IMR-90 (cell line): ENCODE results near the gene SLC26A2. TPM values are rescaled to one million over a fixed set of nuclear protein-coding genes. Genes with fewer than 3 reads are reported as not detected.

Experiments
- ATAC-seq: fragments of 200-7000 bp; cut with Tn5 transposase; 2 replicates; pipeline ENCODE4 v1.9.1; 2020; ENCODE audit warnings: low read depth, mild to moderate bottlenecking, moderate library complexity
- BruUV-seq: library from RNA; stranded (reverse); fragments of 400-500 nt; replicated peaks from 2 replicates; lab custom pipeline; 2021; lab: Mats Ljungman, UMichigan
- CTCF ChIA-PET: fragments of 300-600 bp; formaldehyde crosslinking; extraction: SDS; loops from one replicate; lab custom pipeline; 2021; ENCODE audit warnings: antibody characterized with exemption; lab: Yijun Ruan, JAX
- POLR2A ChIA-PET: fragments of 300-600 bp; sonication (Branson Sonifier 250); formaldehyde crosslinking; loops from one replicate; lab custom pipeline; 2022; ENCODE audit warnings: antibody characterized with exemption; ENCODE audit not compliant: unreplicated experiment; lab: Charles Lee
- DNase-seq: peaks from one replicate; pipeline ENCODE4 v3.0.0; 2013
- H2AFZ ChIP-seq: replicated peaks from 2 replicates; pipeline ENCODE3; 2013; ENCODE audit warnings: low read length, mild to moderate bottlenecking; ENCODE audit not compliant: poor library complexity
- H2AK5ac ChIP-seq: 2 replicates; pipeline ENCODE4 v1.6.1; 2013; ENCODE audit warnings: low read depth, low read length, inconsistent platforms
- H2AK9ac ChIP-seq: replicated peaks from 2 replicates; pipeline ENCODE3; 2013; ENCODE audit warnings: mild to moderate bottlenecking, low read depth, low read length, moderate library complexity; ENCODE audit not compliant: poor library complexity
- H2BK120ac ChIP-seq: 2 replicates; pipeline ENCODE4 v1.6.1; 2013; ENCODE audit warnings: low read depth, low read length, inconsistent platforms
- H2BK15ac ChIP-seq: 3 replicates; pipeline ENCODE4 v1.6.1; 2013; ENCODE audit warnings: low read depth, low read length, inconsistent platforms
- H2BK20ac ChIP-seq: 2 replicates; pipeline ENCODE4 v1.6.1; 2013; ENCODE audit warnings: low read depth, mild to moderate bottlenecking, inconsistent platforms, low read length, moderate library complexity
- H2BK5ac ChIP-seq: 2 replicates; pipeline ENCODE4 v1.6.1; 2013; ENCODE audit warnings: mild to moderate bottlenecking, low read depth, low read length, inconsistent platforms; ENCODE audit not compliant: poor library complexity, severe bottlenecking
- H3K14ac ChIP-seq: replicated peaks from 2 replicates; pipeline ENCODE4 v1.6.1; 2013; ENCODE audit warnings: low read depth, low read length, inconsistent platforms
- H3K18ac ChIP-seq: 2 replicates; pipeline ENCODE4 v1.6.1; 2013; ENCODE audit warnings: low read depth, low read length, control low read depth
- H3K23ac ChIP-seq: 2 replicates; pipeline ENCODE4 v1.6.1; 2013; ENCODE audit warnings: low read depth, low read length, inconsistent platforms
- H3K27ac ChIP-seq: 2 replicates; pipeline ENCODE4 v1.5.1; 2013; ENCODE audit warnings: mild to moderate bottlenecking, control low read depth, low read length; ENCODE audit not compliant: insufficient read depth
- H3K27me3 ChIP-seq: 2 replicates; pipeline ENCODE4 v1.6.1; 2013; ENCODE audit warnings: low read length; ENCODE audit not compliant: control insufficient read depth, insufficient read depth
- H3K36me3 ChIP-seq: 2 replicates; pipeline ENCODE4 v1.6.1; 2013; ENCODE audit warnings: low read length, mixed read lengths; ENCODE audit not compliant: control insufficient read depth, insufficient read depth
- H3K4ac ChIP-seq: 2 replicates; pipeline ENCODE4 v1.6.1; 2013; ENCODE audit warnings: low read depth, low read length, inconsistent platforms
- H3K4me1 ChIP-seq: 2 replicates; pipeline ENCODE4 v1.6.1; 2013; ENCODE audit warnings: low read length, mixed read lengths; ENCODE audit not compliant: control insufficient read depth, insufficient read depth
- H3K4me2 ChIP-seq: 2 replicates; pipeline ENCODE4 v1.6.1; 2013; ENCODE audit warnings: low read depth, mild to moderate bottlenecking, control low read depth, low read length, moderate library complexity
- H3K4me3 ChIP-seq: 2 replicates; pipeline ENCODE4 v1.5.1; 2013; ENCODE audit warnings: low read depth, mild to moderate bottlenecking, control low read depth, low read length, moderate library complexity; ENCODE audit not compliant: insufficient read depth
- H3K56ac ChIP-seq: 2 replicates; pipeline ENCODE4 v1.6.1; 2013; ENCODE audit warnings: low read length, inconsistent platforms; ENCODE audit not compliant: insufficient read depth; ENCODE audit errors: extremely low read depth
- H3K79me1 ChIP-seq, 2 experiments: 2 replicates each; pipeline ENCODE4 v1.6.1; 2013; ENCODE audit warnings: low read length in 2 of 2, inconsistent platforms in 1 of 2, low read depth in 1 of 2
- H3K9ac ChIP-seq: 2 replicates; pipeline ENCODE4 v1.6.1; 2013; ENCODE audit warnings: low read depth, low read length, control low read depth
- H3K9me1 ChIP-seq: 2 replicates; pipeline ENCODE4 v1.6.1; 2013; ENCODE audit warnings: low read length, inconsistent platforms; ENCODE audit not compliant: insufficient read depth
- H3K9me3 ChIP-seq: 2 replicates; pipeline ENCODE4 v1.6.1; 2013; ENCODE audit warnings: low read length; ENCODE audit not compliant: control insufficient read depth, insufficient read depth
- H4K20me1 ChIP-seq: 2 replicates; pipeline ENCODE4 v1.6.1; 2013; ENCODE audit warnings: low read length, inconsistent platforms; ENCODE audit not compliant: insufficient read depth
- H4K5ac ChIP-seq: 2 replicates; pipeline ENCODE4 v1.6.1; 2013; ENCODE audit warnings: mild to moderate bottlenecking, low read depth, low read length, control low read depth
- H4K8ac ChIP-seq, 2 experiments: 2 replicates each; pipeline ENCODE4 v1.6.1; 2013; ENCODE audit warnings: low read depth in 2 of 2, low read length in 2 of 2, control low read depth in 1 of 2, inconsistent platforms in 1 of 2
- H4K91ac ChIP-seq: 2 replicates; pipeline ENCODE4 v1.6.1; 2013; ENCODE audit warnings: low read depth, low read length, inconsistent platforms; ENCODE audit not compliant: insufficient read depth
- BHLHE40 ChIP-seq: fragments of 150-350 bp; IDR thresholded peaks from 2 replicates; pipeline ENCODE4 v1.6.1; 2016; ENCODE audit warnings: mild to moderate bottlenecking, low read depth, low read length
- CEBPB ChIP-seq: IDR thresholded peaks from 2 replicates; pipeline ENCODE4 v1.6.1; 2012; ENCODE audit warnings: low read depth, low read length, improper control_type of control experiment
- CHD1 ChIP-seq: IDR thresholded peaks from 2 replicates; pipeline ENCODE4 v1.6.1; 2012; ENCODE audit warnings: low read depth, low read length, improper control_type of control experiment
- CTCF ChIP-seq: conservative IDR thresholded peaks from 2 replicates; pipeline ENCODE4 v1.5.1; 2012; ENCODE audit warnings: mild to moderate bottlenecking, low read depth, low read length, improper control_type of control experiment
- FOS ChIP-seq: fragments of 150-350 bp; IDR thresholded peaks from 2 replicates; pipeline ENCODE4 v1.6.1; 2016; ENCODE audit warnings: low read depth, low read length
- MAFK ChIP-seq: IDR thresholded peaks from 2 replicates; pipeline ENCODE4 v1.6.1; 2012; ENCODE audit warnings: low read depth, low read length, improper control_type of control experiment
- MAZ ChIP-seq: IDR thresholded peaks from 2 replicates; pipeline ENCODE4 v1.6.1; 2012; ENCODE audit warnings: low read depth, mild to moderate bottlenecking, low read length, improper control_type of control experiment, moderate library complexity, borderline replicate concordance
- MXI1 ChIP-seq: IDR thresholded peaks from 2 replicates; pipeline ENCODE4 v1.6.1; 2012; ENCODE audit warnings: low read depth, mild to moderate bottlenecking, low read length, moderate library complexity, borderline replicate concordance
- NFE2L2 ChIP-seq: fragments of 150-350 bp; IDR thresholded peaks from 2 replicates; pipeline ENCODE4 v1.6.1; 2016; ENCODE audit warnings: low read depth, mild to moderate bottlenecking, low read length
- POLR2A ChIP-seq: IDR thresholded peaks from 2 replicates; pipeline ENCODE4 v1.6.1; 2012; ENCODE audit warnings: mild to moderate bottlenecking, low read depth, low read length
- RAD21 ChIP-seq: IDR thresholded peaks from 2 replicates; pipeline ENCODE4 v1.6.1; 2012; ENCODE audit warnings: low read length, improper control_type of control experiment
- RCOR1 ChIP-seq: IDR thresholded peaks from 2 replicates; pipeline ENCODE4 v1.6.1; 2012; ENCODE audit warnings: mild to moderate bottlenecking, low read length, improper control_type of control experiment; ENCODE audit not compliant: insufficient replicate concordance
- RFX5 ChIP-seq: IDR thresholded peaks from 2 replicates; pipeline ENCODE4 v1.8.0; 2012; ENCODE audit warnings: low read depth, mild to moderate bottlenecking, low read length, moderate library complexity
- SMC3 ChIP-seq: fragments of 150-350 bp; IDR thresholded peaks from 2 replicates; pipeline ENCODE4 v1.6.1; 2016; ENCODE audit warnings: low read depth, mild to moderate bottlenecking, antibody characterized with exemption, low read length, moderate library complexity
- USF2 ChIP-seq: fragments of 150-350 bp; IDR thresholded peaks from 2 replicates; pipeline ENCODE4 v1.6.1; 2017; ENCODE audit warnings: mild to moderate bottlenecking, antibody characterized with exemption, low read length, low read depth
- WGBS, 2 experiments: methylation state at CpG; one replicate each; pipeline versions ENCODE4 v1.1.5 to v1.1.7; 2013; ENCODE audit warnings: missing lambda C conversion rate in 2 of 2; ENCODE audit not compliant: insufficient read length in 1 of 2; ENCODE audit errors: extremely low coverage in 2 of 2; 5-methylcytosine and 5-hydroxymethylcytosine counted together
- dilution Hi-C: fragments of 300-500 bp; cut with HindIII; formaldehyde crosslinking; loops from one replicate; pipeline ENCODE4 v1.14.3; 2018; ENCODE audit warnings: low sequenced_read_pairs; ENCODE audit not compliant: unreplicated experiment
- in situ Hi-C: fragments of 300-500 bp; cut with MboI; formaldehyde crosslinking; loops from 3 replicates; pipeline ENCODE4 v1.14.3; 2019; ENCODE audit warnings: low sequenced_read_pairs, inconsistent platforms, mixed read lengths
- intact Hi-C: fragments of 100-400 bp; cut with micrococcal nuclease; formaldehyde crosslinking; loops from 2 replicates; pipeline ENCODE4 v1.10.0; 2022
- polyA plus RNA-seq, 3 experiments: library from polyadenylated mRNA; depleted of rRNA; stranded (reverse); fragments of >200 nt; gene quantifications; 2 replicates each; pipeline ENCODE4 v1.2.3, GENCODE V29; 2012; ENCODE audit warnings: low replicate concordance in 1 of 3
- total RNA-seq: library from RNA; depleted of rRNA; stranded (reverse); fragments of >200 nt; gene quantifications from 2 replicates; pipeline ENCODE4 v1.2.3, GENCODE V29; 2012
- TF ChIP-seq, protein P1 (sequence below): fragments of 150-350 bp; IDR thresholded peaks from 2 replicates; pipeline ENCODE4 v1.6.1; 2016; ENCODE audit warnings: low read depth, mild to moderate bottlenecking, low read length, moderate library complexity, borderline replicate concordance

SLC26A2 gene
- total and polyA plus RNA-seq, 2 of the 4 experiments (the other 2 are of a cell fraction): 2.2 to 9.9 TPM

- BruUV-seq: no TSS peak
- CTCF ChIA-PET: no interaction called here
- H3K18ac ChIP-seq: no peak overlapping the region
These were observed 53.9 kb downstream of the SLC26A2 start for GRCh38 chr5:150014456-150014855.

More at GRCh38 chr5:150014456-150014855, 53.9 kb downstream of the SLC26A2 start:
- no peak overlapping the region for H3K27ac ChIP-seq
- ATAC-seq: no peak
- no peaks in the 10 kb centered on the region for H3K27me3 ChIP-seq
- POLR2A ChIA-PET: no interaction called here
- peaks cover 7% of the 10 kb centered on the region for H3K9me1 ChIP-seq
- no peak overlapping the region for H2BK20ac ChIP-seq
- no peak for TF ChIP-seq RCOR1
- no peak for TF ChIP-seq CTCF
- no peak for TF ChIP-seq NFE2L2
- no peak for TF ChIP-seq RAD21
- TF ChIP-seq MAZ: no peak
- no peak for TF ChIP-seq POLR2A
- TF ChIP-seq RFX5: no peak
- no peak for TF ChIP-seq USF2
- no peak for TF ChIP-seq BHLHE40
- no peak for TF ChIP-seq MXI1
- TF ChIP-seq FOS: no peak
- no peak for TF ChIP-seq MAFK
- TF ChIP-seq, protein P1, sequence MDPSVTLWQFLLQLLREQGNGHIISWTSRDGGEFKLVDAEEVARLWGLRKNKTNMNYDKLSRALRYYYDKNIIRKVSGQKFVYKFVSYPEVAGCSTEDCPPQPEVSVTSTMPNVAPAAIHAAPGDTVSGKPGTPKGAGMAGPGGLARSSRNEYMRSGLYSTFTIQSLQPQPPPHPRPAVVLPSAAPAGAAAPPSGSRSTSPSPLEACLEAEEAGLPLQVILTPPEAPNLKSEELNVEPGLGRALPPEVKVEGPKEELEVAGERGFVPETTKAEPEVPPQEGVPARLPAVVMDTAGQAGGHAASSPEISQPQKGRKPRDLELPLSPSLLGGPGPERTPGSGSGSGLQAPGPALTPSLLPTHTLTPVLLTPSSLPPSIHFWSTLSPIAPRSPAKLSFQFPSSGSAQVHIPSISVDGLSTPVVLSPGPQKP: no peak
- TF ChIP-seq SMC3: no peak
- TF ChIP-seq CEBPB: no peak
- no peak for TF ChIP-seq CHD1
- H3K23ac ChIP-seq: no peak overlapping the region
- H3K4me3 ChIP-seq: no peak overlapping the region
- no peak overlapping the region for H4K5ac ChIP-seq
- peaks cover 41 to 46% of the 10 kb centered on the region in 2 experiments for H3K79me1 ChIP-seq
- in situ Hi-C loops (no loop called here), dilution Hi-C loops (no loop called here), intact Hi-C loops (no loop called here)
- H3K9me3 ChIP-seq: peaks cover 13% of the 10 kb centered on the region
- H4K8ac ChIP-seq: no peak overlapping the region
- H2BK120ac ChIP-seq: no peak overlapping the region
- peaks cover 50% of the 10 kb centered on the region for H3K36me3 ChIP-seq
- H2AK5ac ChIP-seq: no peak overlapping the region
- H3K56ac ChIP-seq: no peak overlapping the region
- no peak overlapping the region for H2BK15ac ChIP-seq
- DNase-seq: no peak
- H2AK9ac ChIP-seq: no peak overlapping the region
- H3K9ac ChIP-seq: no peak overlapping the region
- no peak overlapping the region for H3K4me2 ChIP-seq
- WGBS, 2 experiments: no CpG with 5 or more reads among the region's 3 CpGs
- H3K4ac ChIP-seq: no peak overlapping the region
- H2BK5ac ChIP-seq: no peak overlapping the region
- no peaks in the 10 kb centered on the region for H3K4me1 ChIP-seq
- H3K14ac ChIP-seq: no peak overlapping the region
- H4K91ac ChIP-seq: no peak overlapping the region
- peaks cover 3% of the 10 kb centered on the region; the same call in 1 of the 2 replicates for H4K20me1 ChIP-seq
- H2AFZ ChIP-seq: no peak overlapping the region
